ENCODE results near the gene POLE. TPM values are rescaled to one million over a fixed set of nuclear protein-coding genes. Genes with fewer than 3 reads are reported as not detected.

POLE gene
- total and polyA plus RNA-seq, 10 of the 15 experiments (the other 5 are each of a cell fraction or from before 2014, with no cell fraction given) = 2.3 to 103 (median 37.1) TPM

DNA sequence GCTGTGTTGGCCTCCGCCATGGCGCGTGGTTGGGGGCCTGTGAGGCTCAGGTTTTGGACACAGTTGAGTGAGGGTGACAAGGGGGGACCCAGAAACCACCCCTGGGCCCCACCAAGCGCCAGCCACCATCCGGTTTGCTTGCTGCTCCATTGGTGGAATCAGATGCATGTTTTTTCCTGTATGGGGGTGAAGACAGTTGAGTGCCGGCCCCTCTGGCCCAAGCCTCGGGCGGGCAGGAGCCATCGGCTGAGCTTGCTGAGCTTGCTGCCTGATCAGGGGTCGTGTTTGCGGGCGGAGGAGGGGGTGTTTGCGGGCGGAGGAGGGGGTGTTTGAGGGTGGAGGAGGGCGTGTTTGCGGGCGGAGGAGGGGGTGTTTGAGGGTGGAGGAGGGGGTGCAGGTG lies 29.9 kb upstream of the POLE start:
- 100% methylated on average over 6 of the region's 17 CpGs for WGBS (ENCODE audit: insufficient coverage, insufficient replicate concordance, low lambda C conversion rate, missing lambda C conversion rate)
- BruUV-seq (replicated peaks) = no TSS peak
- no peak for DNase-seq (ENCODE audit: low read depth, low spot score)
- ChIA-PET POLR2A (no interaction called here), SMC1A (ENCODE audit: uncharacterized antibody, unreplicated experiment) (no interaction called here), RAD21 (ENCODE audit: unreplicated experiment) (no interaction called here), CTCF (no interaction called here)
- H3K9me3 ChIP-seq (replicated peaks; ENCODE audit: control insufficient read depth, insufficient read depth, low read length) = no peaks in the 10 kb centered on the region
- no peaks in the 10 kb centered on the region; the same call in 1 of the 2 replicates for H3K4me1 ChIP-seq (ENCODE audit: control insufficient read depth, insufficient read depth, low read length)
- no peak for FAIRE-seq
- no peaks in the 10 kb centered on the region for H3K27me3 ChIP-seq (replicated peaks in 1 of 2; ENCODE audit: control insufficient read depth in 2 of 2, insufficient read depth in 2 of 2, low read length in 1 of 2)
- no peak for ATAC-seq
- H3K4me3 ChIP-seq = no peak overlapping the region
- intact Hi-C loops (cut with micrococcal nuclease; ENCODE audit: unreplicated experiment) = no loop called here
- TF ChIP-seq STAT3 (IDR thresholded peaks at IDR 0.05; ENCODE audit: low read depth, low read length) = no peak
- TF ChIP-seq, protein P1, sequence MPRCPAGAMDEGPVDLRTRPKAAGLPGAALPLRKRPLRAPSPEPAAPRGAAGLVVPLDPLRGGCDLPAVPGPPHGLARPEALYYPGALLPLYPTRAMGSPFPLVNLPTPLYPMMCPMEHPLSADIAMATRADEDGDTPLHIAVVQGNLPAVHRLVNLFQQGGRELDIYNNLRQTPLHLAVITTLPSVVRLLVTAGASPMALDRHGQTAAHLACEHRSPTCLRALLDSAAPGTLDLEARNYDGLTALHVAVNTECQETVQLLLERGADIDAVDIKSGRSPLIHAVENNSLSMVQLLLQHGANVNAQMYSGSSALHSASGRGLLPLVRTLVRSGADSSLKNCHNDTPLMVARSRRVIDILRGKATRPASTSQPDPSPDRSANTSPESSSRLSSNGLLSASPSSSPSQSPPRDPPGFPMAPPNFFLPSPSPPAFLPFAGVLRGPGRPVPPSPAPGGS (IDR thresholded peaks at IDR 0.05; ENCODE audit: borderline replicate concordance, insufficient read depth, low read depth, low read length, poor library complexity, severe bottlenecking) = no peak
- no peak for TF ChIP-seq MXI1 (IDR thresholded peaks at IDR 0.05; ENCODE audit: low read depth, low read length)
- TF ChIP-seq ZNF207 (IDR thresholded peaks at IDR 0.05; ENCODE audit: borderline replicate concordance) = no peak
- TF ChIP-seq, protein P2, sequence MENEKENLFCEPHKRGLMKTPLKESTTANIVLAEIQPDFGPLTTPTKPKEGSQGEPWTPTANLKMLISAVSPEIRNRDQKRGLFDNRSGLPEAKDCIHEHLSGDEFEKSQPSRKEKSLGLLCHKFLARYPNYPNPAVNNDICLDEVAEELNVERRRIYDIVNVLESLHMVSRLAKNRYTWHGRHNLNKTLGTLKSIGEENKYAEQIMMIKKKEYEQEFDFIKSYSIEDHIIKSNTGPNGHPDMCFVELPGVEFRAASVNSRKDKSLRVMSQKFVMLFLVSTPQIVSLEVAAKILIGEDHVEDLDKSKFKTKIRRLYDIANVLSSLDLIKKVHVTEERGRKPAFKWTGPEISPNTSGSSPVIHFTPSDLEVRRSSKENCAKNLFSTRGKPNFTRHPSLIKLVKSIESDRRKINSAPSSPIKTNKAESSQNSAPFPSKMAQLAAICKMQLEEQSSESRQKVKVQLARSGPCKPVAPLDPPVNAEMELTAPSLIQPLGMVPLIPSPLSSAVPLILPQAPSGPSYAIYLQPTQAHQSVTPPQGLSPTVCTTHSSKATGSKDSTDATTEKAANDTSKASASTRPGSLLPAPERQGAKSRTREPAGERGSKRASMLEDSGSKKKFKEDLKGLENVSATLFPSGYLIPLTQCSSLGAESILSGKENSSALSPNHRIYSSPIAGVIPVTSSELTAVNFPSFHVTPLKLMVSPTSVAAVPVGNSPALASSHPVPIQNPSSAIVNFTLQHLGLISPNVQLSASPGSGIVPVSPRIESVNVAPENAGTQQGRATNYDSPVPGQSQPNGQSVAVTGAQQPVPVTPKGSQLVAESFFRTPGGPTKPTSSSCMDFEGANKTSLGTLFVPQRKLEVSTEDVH (IDR thresholded peaks at IDR 0.05; ENCODE audit: low read depth, partially characterized antibody) = no peak
- TF ChIP-seq ASH2L (IDR thresholded peaks at IDR 0.05; ENCODE audit: borderline replicate concordance, low read depth) = no peak
- TF ChIP-seq CHD4 (IDR thresholded peaks at IDR 0.05) = no peak
- no peak for TF ChIP-seq SMC3 (IDR thresholded peaks at IDR 0.05; ENCODE audit: borderline replicate concordance, low read length)
- TF ChIP-seq NR2C1 (IDR thresholded peaks at IDR 0.05) = no peak
- no peak for TF ChIP-seq HDAC2 (IDR thresholded peaks at IDR 0.05)
- TF ChIP-seq, protein P3, sequence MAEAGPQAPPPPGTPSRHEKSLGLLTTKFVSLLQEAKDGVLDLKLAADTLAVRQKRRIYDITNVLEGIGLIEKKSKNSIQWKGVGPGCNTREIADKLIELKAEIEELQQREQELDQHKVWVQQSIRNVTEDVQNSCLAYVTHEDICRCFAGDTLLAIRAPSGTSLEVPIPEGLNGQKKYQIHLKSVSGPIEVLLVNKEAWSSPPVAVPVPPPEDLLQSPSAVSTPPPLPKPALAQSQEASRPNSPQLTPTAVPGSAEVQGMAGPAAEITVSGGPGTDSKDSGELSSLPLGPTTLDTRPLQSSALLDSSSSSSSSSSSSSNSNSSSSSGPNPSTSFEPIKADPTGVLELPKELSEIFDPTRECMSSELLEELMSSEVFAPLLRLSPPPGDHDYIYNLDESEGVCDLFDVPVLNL (IDR thresholded peaks at IDR 0.05; ENCODE audit: low read depth, low read length) = no peak
- TF ChIP-seq BMI1 (IDR thresholded peaks at IDR 0.05; ENCODE audit: borderline replicate concordance) = no peak
- no peak for TF ChIP-seq NR2F1 (conservative IDR thresholded peaks at IDR 0.05)
- no peak for TF ChIP-seq SMARCA5 (IDR thresholded peaks at IDR 0.05)
- no peaks in the 10 kb centered on the region; the same call in 1 of the 2 replicates for H4K20me1 ChIP-seq (ENCODE audit: control insufficient read depth, insufficient read depth)
- in situ Hi-C loops (cut with MboI) = no loop called here
- H3K36me3 ChIP-seq (ENCODE audit: control insufficient read depth in 2 of 2, insufficient read depth in 2 of 2, low read length in 1 of 2) = peaks cover 17 to 40% of the 10 kb centered on the region in 2 experiments
- H3K4me2 ChIP-seq (ENCODE audit: control insufficient read depth, insufficient read depth) = no peak overlapping the region
- no peak overlapping the region for H3K9ac ChIP-seq (ENCODE audit: control insufficient read depth, insufficient read depth, low read length)
- H3K79me2 ChIP-seq (ENCODE audit: control insufficient read depth, insufficient read depth, low read length) = peaks cover 29% of the 10 kb centered on the region
- H2AFZ ChIP-seq (ENCODE audit: control insufficient read depth, low read depth, low read length) = no peak overlapping the region
- H3K27ac ChIP-seq (ENCODE audit: control insufficient read depth, insufficient read depth) = no peak overlapping the region

Data from GM12878 (cell line).